PC-3 (cell line): ENCODE measurements around the gene MAMDC2. TPM values are rescaled to one million over a fixed set of nuclear protein-coding genes. Genes with fewer than 3 reads are reported as not detected.
A peak's percentile ranks its signal among the peaks of the same experiment; 100 is the strongest.

Experiments used
- ATAC-seq: fragments of 200-7000 bp; cut with Tn5 transposase; 2 replicates; pipeline ENCODE4 v1.9.1; 2020; ENCODE audit warnings: mild to moderate bottlenecking, moderate library complexity
- BruUV-seq: library from RNA; stranded (reverse); fragments of 400-500 nt; replicated peaks from 2 replicates; lab custom pipeline; 2021; lab: Mats Ljungman, UMichigan
- CTCF ChIA-PET: fragments of 300-600 bp; sonication (Branson Sonifier 250); formaldehyde crosslinking; loops from one replicate; lab custom pipeline; 2022; ENCODE audit warnings: antibody characterized with exemption; lab: Charles Lee
- POLR2A ChIA-PET: fragments of 300-600 bp; sonication (Branson Sonifier 250); formaldehyde crosslinking; loops from one replicate; lab custom pipeline; 2022; ENCODE audit warnings: antibody characterized with exemption; ENCODE audit not compliant: unreplicated experiment; lab: Charles Lee
- DNase-seq: peaks from one replicate; pipeline ENCODE4 v3.0.0-alpha.2; 2015
- H2AFZ ChIP-seq: fragments of 300-600 bp; sonication (generic); 2 replicates; pipeline ENCODE4 v1.6.0; 2016; ENCODE audit warnings: antibody characterized with exemption, low read length
- H3F3A ChIP-seq: fragments of 300-600 bp; sonication (generic); one replicate; pipeline ENCODE4 v1.6.0; 2017; ENCODE audit warnings: antibody characterized with exemption, low read length, control low read depth, mild to moderate bottlenecking; ENCODE audit not compliant: unreplicated experiment
- H3K27ac ChIP-seq: fragments of 300-600 bp; sonication (generic); 2 replicates; pipeline ENCODE4 v1.5.1; 2016; ENCODE audit warnings: mild to moderate bottlenecking, low read length
- H3K27me3 ChIP-seq: fragments of 300-600 bp; sonication (generic); 2 replicates; pipeline ENCODE4 v1.6.1; 2016; ENCODE audit warnings: low read length, mixed read lengths
- H3K36me3 ChIP-seq: fragments of 300-600 bp; sonication (generic); 2 replicates; pipeline ENCODE4 v1.6.1; 2016; ENCODE audit warnings: low read depth, mixed run types, low read length, mixed read lengths
- H3K4me1 ChIP-seq: fragments of 300-600 bp; sonication (generic); 2 replicates; pipeline ENCODE4 v1.5.1; 2016; ENCODE audit warnings: low read length; ENCODE audit not compliant: insufficient read depth
- H3K4me2 ChIP-seq: fragments of 300-600 bp; sonication (generic); 2 replicates; pipeline ENCODE4 v1.6.0; 2016; ENCODE audit warnings: low read length
- H3K4me3 ChIP-seq: fragments of 300-600 bp; sonication (generic); 2 replicates; pipeline ENCODE4 v1.5.1; 2016; ENCODE audit warnings: mild to moderate bottlenecking, low read length, mixed read lengths
- H3K79me2 ChIP-seq: fragments of 300-600 bp; sonication (generic); 2 replicates; pipeline ENCODE4 v1.6.1; 2017; ENCODE audit warnings: low read length, mixed read lengths
- H3K9ac ChIP-seq: fragments of 300-600 bp; sonication (generic); 2 replicates; pipeline ENCODE4 v1.6.0; 2016; ENCODE audit warnings: mild to moderate bottlenecking, low read length
- H3K9me2 ChIP-seq: fragments of 300-600 bp; sonication (generic); replicated peaks from 2 replicates; pipeline ENCODE4 v1.6.1; 2016; ENCODE audit warnings: mixed run types, low read length, mixed read lengths
- H3K9me3 ChIP-seq: fragments of 300-600 bp; sonication (generic); 2 replicates; pipeline ENCODE4 v1.6.1; 2016; ENCODE audit warnings: low read length, mixed read lengths
- H4K20me1 ChIP-seq: fragments of 300-600 bp; sonication (generic); 2 replicates; pipeline ENCODE4 v1.6.1; 2016; ENCODE audit warnings: low read length, mixed read lengths
- EZH2 ChIP-seq: fragments of 300-600 bp; sonication (generic); IDR thresholded peaks from one replicate; pipeline ENCODE4 v1.6.1; 2017; ENCODE audit warnings: antibody characterized with exemption, mild to moderate bottlenecking, low read length; ENCODE audit not compliant: unreplicated experiment
- EZH2phosphoT487 ChIP-seq: fragments of 300-600 bp; sonication (generic); IDR thresholded peaks from 2 replicates; pipeline ENCODE4 v1.6.1; 2018; ENCODE audit warnings: mild to moderate bottlenecking, antibody characterized with exemption, low read length, borderline replicate concordance
- intact Hi-C: fragments of 100-400 bp; cut with micrococcal nuclease; formaldehyde crosslinking; loops from 2 replicates; pipeline ENCODE4 v1.9.0; 2023
- total RNA-seq: library from RNA; depleted of rRNA; stranded (reverse); fragments of >200 nt; gene quantifications from 2 replicates; pipeline ENCODE4 v1.2.3, GENCODE V29; 2014
- TF ChIP-seq, protein P1 (sequence below): fragments of 300-600 bp; sonication (generic); conservative IDR thresholded peaks from 2 replicates; pipeline ENCODE4 v1.5.1; 2017; ENCODE audit warnings: antibody characterized with exemption, low read depth, mild to moderate bottlenecking, low read length

MAMDC2 gene
- total RNA-seq, 1 experiment from 2014 or later, result not detected

DNA sequence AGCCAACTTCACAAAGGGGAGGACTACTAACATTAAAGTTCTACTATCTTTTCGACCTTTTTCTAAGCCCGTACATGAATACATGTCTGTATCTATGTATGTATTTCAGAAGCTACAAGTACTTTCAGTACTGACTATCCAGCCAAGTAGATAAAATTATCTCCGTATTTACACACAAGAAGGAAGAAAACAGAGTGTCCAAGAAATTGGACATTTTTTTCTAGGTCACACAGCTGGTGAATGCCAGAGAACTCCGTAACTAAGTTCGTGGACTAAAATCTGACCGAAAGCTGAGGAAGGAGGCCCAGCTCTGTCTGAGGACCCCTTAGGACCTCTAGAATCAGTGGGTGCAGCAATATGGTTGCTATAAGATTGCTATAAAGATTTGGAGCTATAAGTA is 83.4 kb downstream of the MAMDC2 start:
- Histone ChIP-seq H2AFZ (no peak overlapping the region), H3K79me2 (no peaks in the 10 kb centered on the region), H3K9ac (no peak overlapping the region), H3K4me2 (no peak overlapping the region), H3K4me1 (no peaks in the 10 kb centered on the region), H3K27ac (no peak overlapping the region), H3K9me2 (no peaks in the 10 kb centered on the region), H3F3A (no peaks in the 10 kb centered on the region), H4K20me1 (no peaks in the 10 kb centered on the region), H3K4me3 (no peak overlapping the region), H3K27me3 (no peaks in the 10 kb centered on the region), H3K36me3 (no peaks in the 10 kb centered on the region), H3K9me3 (no peaks in the 10 kb centered on the region)
- DNase-seq, result no peak
- no peak for ATAC-seq
- ChIA-PET CTCF (no interaction called here), POLR2A (no interaction called here)
- intact Hi-C loops, result no loop called here
- TF ChIP-seq, protein P1, sequence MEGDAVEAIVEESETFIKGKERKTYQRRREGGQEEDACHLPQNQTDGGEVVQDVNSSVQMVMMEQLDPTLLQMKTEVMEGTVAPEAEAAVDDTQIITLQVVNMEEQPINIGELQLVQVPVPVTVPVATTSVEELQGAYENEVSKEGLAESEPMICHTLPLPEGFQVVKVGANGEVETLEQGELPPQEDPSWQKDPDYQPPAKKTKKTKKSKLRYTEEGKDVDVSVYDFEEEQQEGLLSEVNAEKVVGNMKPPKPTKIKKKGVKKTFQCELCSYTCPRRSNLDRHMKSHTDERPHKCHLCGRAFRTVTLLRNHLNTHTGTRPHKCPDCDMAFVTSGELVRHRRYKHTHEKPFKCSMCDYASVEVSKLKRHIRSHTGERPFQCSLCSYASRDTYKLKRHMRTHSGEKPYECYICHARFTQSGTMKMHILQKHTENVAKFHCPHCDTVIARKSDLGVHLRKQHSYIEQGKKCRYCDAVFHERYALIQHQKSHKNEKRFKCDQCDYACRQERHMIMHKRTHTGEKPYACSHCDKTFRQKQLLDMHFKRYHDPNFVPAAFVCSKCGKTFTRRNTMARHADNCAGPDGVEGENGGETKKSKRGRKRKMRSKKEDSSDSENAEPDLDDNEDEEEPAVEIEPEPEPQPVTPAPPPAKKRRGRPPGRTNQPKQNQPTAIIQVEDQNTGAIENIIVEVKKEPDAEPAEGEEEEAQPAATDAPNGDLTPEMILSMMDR, result no peak
- TF ChIP-seq EZH2phosphoT487 (no peak), EZH2 (no peak)
- BruUV-seq, result no TSS peak

- Histone ChIP-seq H3K9me3 (no peaks in the 10 kb centered on the region), H3K4me3 (no peak overlapping the region), H3K9me2 (no peaks in the 10 kb centered on the region), H3K4me2 (no peak overlapping the region), H3F3A (no peaks in the 10 kb centered on the region), H3K27ac (no peak overlapping the region), H2AFZ (no peak overlapping the region), H3K36me3 (no peaks in the 10 kb centered on the region), H3K9ac (no peak overlapping the region), H3K79me2 (no peaks in the 10 kb centered on the region), H4K20me1 (no peaks in the 10 kb centered on the region), H3K4me1 (no peaks in the 10 kb centered on the region), H3K27me3 (no peaks in the 10 kb centered on the region)
- no peak for TF ChIP-seq EZH2
- TF ChIP-seq EZH2phosphoT487, result no peak
- TF ChIP-seq, protein P1, result no peak
- CTCF ChIA-PET, result no interaction called here
- POLR2A ChIA-PET, result no interaction called here
- intact Hi-C loops, result no loop called here
- no peak for DNase-seq
- no TSS peak for BruUV-seq
- no peak for ATAC-seq
Observed at GRCh38 chr9:70127540-70128416, 84.1 kb downstream of the MAMDC2 start.

GRCh38 chr9:70130266-70130665 is 86.6 kb downstream of the MAMDC2 start:
- Histone ChIP-seq H3K9me3 (no peaks in the 10 kb centered on the region), H3K27me3 (no peaks in the 10 kb centered on the region), H3K79me2 (no peaks in the 10 kb centered on the region), H3K36me3 (no peaks in the 10 kb centered on the region), H3F3A (no peaks in the 10 kb centered on the region), H3K4me1 (no peaks in the 10 kb centered on the region), H3K4me2 (no peak overlapping the region), H4K20me1 (no peaks in the 10 kb centered on the region), H3K4me3 (no peak overlapping the region), H3K9ac (no peak overlapping the region), H3K27ac (no peak overlapping the region), H3K9me2 (no peaks in the 10 kb centered on the region), H2AFZ (no peak overlapping the region)
- CTCF ChIA-PET, result no interaction called here
- DNase-seq (peak; percentile 16), ATAC-seq (no peak)
- POLR2A ChIA-PET, result no interaction called here
- no peak for TF ChIP-seq EZH2
- TF ChIP-seq, protein P1, result no peak
- TF ChIP-seq EZH2phosphoT487, result no peak
- no TSS peak for BruUV-seq
- intact Hi-C loops, result no loop called here
